ENCODE data around the gene TNFRSF17.

DNA sequence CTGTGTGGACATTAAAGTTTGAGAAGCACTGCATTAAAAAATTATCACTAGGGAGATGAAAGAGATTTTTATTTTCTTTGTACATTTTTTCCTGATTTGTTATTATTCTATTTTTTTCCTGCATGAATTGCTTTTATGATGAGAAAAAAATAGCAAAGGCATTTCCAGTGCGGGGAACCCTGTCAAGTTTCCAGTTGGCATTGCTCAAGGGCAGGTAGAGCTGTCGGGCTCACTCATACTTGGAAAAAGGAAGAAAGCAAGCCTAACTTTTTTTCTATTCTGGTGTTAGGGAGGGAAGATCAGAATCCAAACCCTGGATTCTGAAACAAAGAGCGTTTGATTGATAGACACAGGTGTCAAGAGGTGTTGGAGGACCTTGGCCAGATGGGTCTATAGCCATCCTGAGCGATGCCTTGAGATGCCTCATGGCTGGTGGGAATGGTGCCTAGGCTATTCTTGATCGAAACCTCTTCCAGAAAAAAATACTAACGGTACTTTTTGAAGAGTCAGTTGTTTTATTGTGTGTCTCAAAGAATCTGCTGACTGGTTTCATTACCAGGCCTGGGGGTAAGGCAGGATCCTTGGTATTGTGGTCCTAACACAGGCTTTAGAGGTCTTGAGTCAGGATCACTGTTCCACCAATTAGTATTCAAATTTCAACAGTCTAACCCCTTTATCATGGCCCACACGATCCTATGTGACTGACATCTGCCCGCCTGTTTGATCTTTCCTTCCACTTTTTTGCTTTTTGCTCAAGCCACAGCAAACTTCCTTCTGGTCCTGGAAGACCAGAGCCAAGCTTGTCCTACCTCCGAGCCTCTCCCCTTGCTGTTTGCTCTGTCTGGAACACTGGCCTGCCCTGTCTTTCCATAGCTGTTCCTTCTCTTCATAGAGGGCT is 31.7 kb downstream of the TNFRSF17 start:
- TF ChIP-seq EZH2 (IDR thresholded peaks at IDR 0.05; ENCODE audit: insufficient read depth, poor library complexity, severe bottlenecking) (no peak), EZH2phosphoT487 (IDR thresholded peaks at IDR 0.05; ENCODE audit: insufficient read depth, low read depth) (no peak)
